IMR-90 (cell line): ENCODE results near the gene ECHS1. TPM values are rescaled to one million over a fixed set of nuclear protein-coding genes. Genes with fewer than 3 reads are reported as not detected.

Experiments
- ATAC-seq: fragments of 200-7000 bp; cut with Tn5 transposase; 2 replicates; pipeline ENCODE4 v1.9.1; 2020; ENCODE audit warnings: low read depth, mild to moderate bottlenecking, moderate library complexity
- BruUV-seq: library from RNA; stranded (reverse); fragments of 400-500 nt; replicated peaks from 2 replicates; lab custom pipeline; 2021; lab: Mats Ljungman, UMichigan
- CTCF ChIA-PET: fragments of 300-600 bp; formaldehyde crosslinking; extraction: SDS; loops from one replicate; lab custom pipeline; 2021; ENCODE audit warnings: antibody characterized with exemption; lab: Yijun Ruan, JAX
- POLR2A ChIA-PET: fragments of 300-600 bp; sonication (Branson Sonifier 250); formaldehyde crosslinking; loops from one replicate; lab custom pipeline; 2022; ENCODE audit warnings: antibody characterized with exemption; ENCODE audit not compliant: unreplicated experiment; lab: Charles Lee
- DNase-seq: peaks from one replicate; pipeline ENCODE4 v3.0.0; 2013
- H2AFZ ChIP-seq: replicated peaks from 2 replicates; pipeline ENCODE3; 2013; ENCODE audit warnings: low read length, mild to moderate bottlenecking; ENCODE audit not compliant: poor library complexity
- H2AK5ac ChIP-seq: 2 replicates; pipeline ENCODE4 v1.6.1; 2013; ENCODE audit warnings: low read depth, low read length, inconsistent platforms
- H2AK9ac ChIP-seq: replicated peaks from 2 replicates; pipeline ENCODE3; 2013; ENCODE audit warnings: mild to moderate bottlenecking, low read depth, low read length, moderate library complexity; ENCODE audit not compliant: poor library complexity
- H2BK120ac ChIP-seq: 2 replicates; pipeline ENCODE4 v1.6.1; 2013; ENCODE audit warnings: low read depth, low read length, inconsistent platforms
- H2BK15ac ChIP-seq: 3 replicates; pipeline ENCODE4 v1.6.1; 2013; ENCODE audit warnings: low read depth, low read length, inconsistent platforms
- H2BK20ac ChIP-seq: 2 replicates; pipeline ENCODE4 v1.6.1; 2013; ENCODE audit warnings: low read depth, mild to moderate bottlenecking, inconsistent platforms, low read length, moderate library complexity
- H2BK5ac ChIP-seq: 2 replicates; pipeline ENCODE4 v1.6.1; 2013; ENCODE audit warnings: mild to moderate bottlenecking, low read depth, low read length, inconsistent platforms; ENCODE audit not compliant: poor library complexity, severe bottlenecking
- H3K14ac ChIP-seq: replicated peaks from 2 replicates; pipeline ENCODE4 v1.6.1; 2013; ENCODE audit warnings: low read depth, low read length, inconsistent platforms
- H3K18ac ChIP-seq: 2 replicates; pipeline ENCODE4 v1.6.1; 2013; ENCODE audit warnings: low read depth, low read length, control low read depth
- H3K23ac ChIP-seq: 2 replicates; pipeline ENCODE4 v1.6.1; 2013; ENCODE audit warnings: low read depth, low read length, inconsistent platforms
- H3K27ac ChIP-seq: 2 replicates; pipeline ENCODE4 v1.5.1; 2013; ENCODE audit warnings: mild to moderate bottlenecking, control low read depth, low read length; ENCODE audit not compliant: insufficient read depth
- H3K27me3 ChIP-seq: 2 replicates; pipeline ENCODE4 v1.6.1; 2013; ENCODE audit warnings: low read length; ENCODE audit not compliant: control insufficient read depth, insufficient read depth
- H3K36me3 ChIP-seq: 2 replicates; pipeline ENCODE4 v1.6.1; 2013; ENCODE audit warnings: low read length, mixed read lengths; ENCODE audit not compliant: control insufficient read depth, insufficient read depth
- H3K4ac ChIP-seq: 2 replicates; pipeline ENCODE4 v1.6.1; 2013; ENCODE audit warnings: low read depth, low read length, inconsistent platforms
- H3K4me1 ChIP-seq: 2 replicates; pipeline ENCODE4 v1.6.1; 2013; ENCODE audit warnings: low read length, mixed read lengths; ENCODE audit not compliant: control insufficient read depth, insufficient read depth
- H3K4me2 ChIP-seq: 2 replicates; pipeline ENCODE4 v1.6.1; 2013; ENCODE audit warnings: low read depth, mild to moderate bottlenecking, control low read depth, low read length, moderate library complexity
- H3K4me3 ChIP-seq: 2 replicates; pipeline ENCODE4 v1.5.1; 2013; ENCODE audit warnings: low read depth, mild to moderate bottlenecking, control low read depth, low read length, moderate library complexity; ENCODE audit not compliant: insufficient read depth
- H3K56ac ChIP-seq: 2 replicates; pipeline ENCODE4 v1.6.1; 2013; ENCODE audit warnings: low read length, inconsistent platforms; ENCODE audit not compliant: insufficient read depth; ENCODE audit errors: extremely low read depth
- H3K79me1 ChIP-seq, 2 experiments: 2 replicates each; pipeline ENCODE4 v1.6.1; 2013; ENCODE audit warnings: low read length in 2 of 2, inconsistent platforms in 1 of 2, low read depth in 1 of 2
- H3K9ac ChIP-seq: 2 replicates; pipeline ENCODE4 v1.6.1; 2013; ENCODE audit warnings: low read depth, low read length, control low read depth
- H3K9me1 ChIP-seq: 2 replicates; pipeline ENCODE4 v1.6.1; 2013; ENCODE audit warnings: low read length, inconsistent platforms; ENCODE audit not compliant: insufficient read depth
- H3K9me3 ChIP-seq: 2 replicates; pipeline ENCODE4 v1.6.1; 2013; ENCODE audit warnings: low read length; ENCODE audit not compliant: control insufficient read depth, insufficient read depth
- H4K20me1 ChIP-seq: 2 replicates; pipeline ENCODE4 v1.6.1; 2013; ENCODE audit warnings: low read length, inconsistent platforms; ENCODE audit not compliant: insufficient read depth
- H4K5ac ChIP-seq: 2 replicates; pipeline ENCODE4 v1.6.1; 2013; ENCODE audit warnings: mild to moderate bottlenecking, low read depth, low read length, control low read depth
- H4K8ac ChIP-seq, 2 experiments: 2 replicates each; pipeline ENCODE4 v1.6.1; 2013; ENCODE audit warnings: low read depth in 2 of 2, low read length in 2 of 2, control low read depth in 1 of 2, inconsistent platforms in 1 of 2
- H4K91ac ChIP-seq: 2 replicates; pipeline ENCODE4 v1.6.1; 2013; ENCODE audit warnings: low read depth, low read length, inconsistent platforms; ENCODE audit not compliant: insufficient read depth
- BHLHE40 ChIP-seq: fragments of 150-350 bp; IDR thresholded peaks from 2 replicates; pipeline ENCODE4 v1.6.1; 2016; ENCODE audit warnings: mild to moderate bottlenecking, low read depth, low read length
- CEBPB ChIP-seq: IDR thresholded peaks from 2 replicates; pipeline ENCODE4 v1.6.1; 2012; ENCODE audit warnings: low read depth, low read length, improper control_type of control experiment
- CHD1 ChIP-seq: IDR thresholded peaks from 2 replicates; pipeline ENCODE4 v1.6.1; 2012; ENCODE audit warnings: low read depth, low read length, improper control_type of control experiment
- CTCF ChIP-seq: conservative IDR thresholded peaks from 2 replicates; pipeline ENCODE4 v1.5.1; 2012; ENCODE audit warnings: mild to moderate bottlenecking, low read depth, low read length, improper control_type of control experiment
- ELK1 ChIP-seq: fragments of 150-350 bp; IDR thresholded peaks from 2 replicates; pipeline ENCODE4 v1.6.1; 2016; ENCODE audit warnings: low read depth, mild to moderate bottlenecking, low read length, moderate library complexity, borderline replicate concordance
- FOS ChIP-seq: fragments of 150-350 bp; IDR thresholded peaks from 2 replicates; pipeline ENCODE4 v1.6.1; 2016; ENCODE audit warnings: low read depth, low read length
- MAFK ChIP-seq: IDR thresholded peaks from 2 replicates; pipeline ENCODE4 v1.6.1; 2012; ENCODE audit warnings: low read depth, low read length, improper control_type of control experiment
- MAZ ChIP-seq: IDR thresholded peaks from 2 replicates; pipeline ENCODE4 v1.6.1; 2012; ENCODE audit warnings: low read depth, mild to moderate bottlenecking, low read length, improper control_type of control experiment, moderate library complexity, borderline replicate concordance
- MXI1 ChIP-seq: IDR thresholded peaks from 2 replicates; pipeline ENCODE4 v1.6.1; 2012; ENCODE audit warnings: low read depth, mild to moderate bottlenecking, low read length, moderate library complexity, borderline replicate concordance
- NFE2L2 ChIP-seq: fragments of 150-350 bp; IDR thresholded peaks from 2 replicates; pipeline ENCODE4 v1.6.1; 2016; ENCODE audit warnings: low read depth, mild to moderate bottlenecking, low read length
- RAD21 ChIP-seq: IDR thresholded peaks from 2 replicates; pipeline ENCODE4 v1.6.1; 2012; ENCODE audit warnings: low read length, improper control_type of control experiment
- RCOR1 ChIP-seq: IDR thresholded peaks from 2 replicates; pipeline ENCODE4 v1.6.1; 2012; ENCODE audit warnings: mild to moderate bottlenecking, low read length, improper control_type of control experiment; ENCODE audit not compliant: insufficient replicate concordance
- RFX5 ChIP-seq: IDR thresholded peaks from 2 replicates; pipeline ENCODE4 v1.8.0; 2012; ENCODE audit warnings: low read depth, mild to moderate bottlenecking, low read length, moderate library complexity
- SMC3 ChIP-seq: fragments of 150-350 bp; IDR thresholded peaks from 2 replicates; pipeline ENCODE4 v1.6.1; 2016; ENCODE audit warnings: low read depth, mild to moderate bottlenecking, antibody characterized with exemption, low read length, moderate library complexity
- WGBS, 2 experiments: methylation state at CpG; one replicate each; pipeline versions ENCODE4 v1.1.5 to v1.1.7; 2013; ENCODE audit warnings: missing lambda C conversion rate in 2 of 2; ENCODE audit not compliant: insufficient read length in 1 of 2; ENCODE audit errors: extremely low coverage in 2 of 2; 5-methylcytosine and 5-hydroxymethylcytosine counted together
- dilution Hi-C: fragments of 300-500 bp; cut with HindIII; formaldehyde crosslinking; loops from one replicate; pipeline ENCODE4 v1.14.3; 2018; ENCODE audit warnings: low sequenced_read_pairs; ENCODE audit not compliant: unreplicated experiment
- in situ Hi-C: fragments of 300-500 bp; cut with MboI; formaldehyde crosslinking; loops from 3 replicates; pipeline ENCODE4 v1.14.3; 2019; ENCODE audit warnings: low sequenced_read_pairs, inconsistent platforms, mixed read lengths
- intact Hi-C: fragments of 100-400 bp; cut with micrococcal nuclease; formaldehyde crosslinking; loops from 2 replicates; pipeline ENCODE4 v1.10.0; 2022
- polyA plus RNA-seq, 3 experiments: library from polyadenylated mRNA; depleted of rRNA; stranded (reverse); fragments of >200 nt; gene quantifications; 2 replicates each; pipeline ENCODE4 v1.2.3, GENCODE V29; 2012; ENCODE audit warnings: low replicate concordance in 1 of 3
- total RNA-seq: library from RNA; depleted of rRNA; stranded (reverse); fragments of >200 nt; gene quantifications from 2 replicates; pipeline ENCODE4 v1.2.3, GENCODE V29; 2012

Gene ECHS1
- total and polyA plus RNA-seq, 2 of the 4 experiments (the other 2 are of a cell fraction) = 60.8 to 84.2 TPM

GRCh38 chr10:133377025-133377817, 4.1 kb upstream of the ECHS1 start:
- no peak overlapping the region for H3K14ac ChIP-seq
- CTCF ChIA-PET = interaction anchor here (0.7 kb wide), 1 partner anchor 16 kb away, joined by 3 read pairs; no protein-coding TSS in a partner anchor

More at GRCh38 chr10:133377025-133377817, 4.1 kb upstream of the ECHS1 start:
- Histone ChIP-seq H3K79me1 (peaks cover 0 to 11% of the 10 kb centered on the region in 2 experiments), H3K4me2 (no peak overlapping the region), H4K91ac (no peak overlapping the region), H2BK5ac (no peak overlapping the region), H2BK15ac (no peak overlapping the region), H2BK120ac (no peak overlapping the region), H3K4me1 (peaks cover 7% of the 10 kb centered on the region), H3K4me3 (no peak overlapping the region), H4K8ac (no peak overlapping the region; a peak in 1 of 4 replicates), H4K5ac (no peak overlapping the region), H4K20me1 (no peaks in the 10 kb centered on the region), H3K27ac (no peak overlapping the region), H3K23ac (no peak overlapping the region; the same call in 1 of the 2 replicates), H3K18ac (no peak overlapping the region), H2AK5ac (peak overlapping the region; percentile 16; the same call in 1 of the 2 replicates), H2AFZ (peak overlapping the region; percentile 98), H3K36me3 (peaks cover 2% of the 10 kb centered on the region), H2AK9ac (peak overlapping the region; percentile 70), H3K9ac (no peak overlapping the region), H3K27me3 (no peaks in the 10 kb centered on the region), H3K9me3 (no peaks in the 10 kb centered on the region), H3K9me1 (peaks cover 8% of the 10 kb centered on the region; the same call in 1 of the 2 replicates), H2BK20ac (no peak overlapping the region), H3K56ac (no peak overlapping the region), H3K4ac (no peak overlapping the region; the same call in 1 of the 2 replicates)
- no peak for TF ChIP-seq SMC3
- TF ChIP-seq RAD21 = no peak
- TF ChIP-seq RCOR1 = no peak
- TF ChIP-seq MAZ = no peak
- TF ChIP-seq CHD1 = no peak
- TF ChIP-seq MAFK = no peak
- TF ChIP-seq NFE2L2 = no peak
- TF ChIP-seq RFX5 = no peak
- no peak for TF ChIP-seq ELK1
- TF ChIP-seq CTCF = no peak
- no peak for TF ChIP-seq FOS
- no peak for TF ChIP-seq CEBPB
- TF ChIP-seq BHLHE40 = no peak
- TF ChIP-seq MXI1 = no peak
- POLR2A ChIA-PET = no interaction called here
- intact Hi-C loops (loop anchor here (10.0 kb wide), 1 partner anchor 52 kb away; no protein-coding TSS in a partner anchor), in situ Hi-C loops (no loop called here), dilution Hi-C loops (no loop called here)
- no peak for ATAC-seq
- WGBS, 2 experiments = 94% methylated on average over 24 of the region's 30 CpGs; no CpG with 5 or more reads in 1 of the 2 experiments
- BruUV-seq = no TSS peak
- no peak for DNase-seq
